Measurements from ENCODE around the gene FGD4. TPM values are rescaled to one million over a fixed set of nuclear protein-coding genes. Genes with fewer than 3 reads are reported as not detected.

Gene FGD4
- total RNA-seq, 1 donor from 2014 or later: 51.1 TPM

DNA sequence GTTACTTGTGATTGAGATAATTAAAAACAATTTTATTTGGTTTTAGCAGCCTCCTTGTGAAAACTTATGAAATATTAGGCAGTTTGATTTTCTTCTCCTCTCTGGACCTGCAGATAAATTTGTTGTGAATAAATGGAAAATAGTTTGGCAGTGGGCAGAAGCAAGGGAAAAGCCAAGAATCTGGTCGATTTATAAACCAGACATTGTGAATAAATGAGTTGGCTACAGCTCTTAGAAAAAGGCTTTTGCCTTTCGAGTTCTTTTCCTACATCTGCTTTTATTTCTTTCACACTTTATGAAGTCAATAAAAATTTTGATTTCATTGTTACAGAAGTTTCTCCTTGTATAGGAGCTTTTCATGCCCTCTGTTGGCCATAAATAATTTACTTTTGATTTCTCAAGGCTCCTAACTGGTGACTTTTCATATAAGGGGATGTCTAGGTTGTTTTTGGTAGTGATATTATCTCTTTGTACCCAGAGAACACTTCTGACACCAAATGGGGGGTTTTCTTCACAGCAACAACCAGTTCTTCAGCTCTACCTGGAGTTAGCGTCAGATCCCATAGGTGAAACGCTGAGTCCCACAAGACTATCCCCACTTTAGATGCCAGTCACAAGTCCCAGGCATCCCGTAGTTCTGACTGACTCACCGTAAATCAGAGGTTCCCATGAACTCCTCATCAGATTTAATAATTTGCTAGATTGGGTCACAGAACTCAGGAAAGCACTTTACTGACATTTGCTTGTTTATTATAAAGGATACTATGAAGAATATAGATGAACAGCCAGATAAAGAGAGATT is 143.3 kb downstream of the FGD4 start:
- Histone ChIP-seq H3K9me3 (ENCODE audit: control insufficient read depth in 3 of 3, low read length in 3 of 3) (no peaks in the 10 kb centered on the region), H3K27ac (ENCODE audit: low read depth, low read length) (peak overlapping the region; percentile 32), H3K4me1 (ENCODE audit: control insufficient read depth in 3 of 3, insufficient read depth in 3 of 3, low read length in 3 of 3) (peaks cover 7 to 33% (median 23%) of the 10 kb centered on the region in 3 donors), H3K36me3 (ENCODE audit: control insufficient read depth in 3 of 3, insufficient read depth in 3 of 3, low read length in 3 of 3) (no peaks in the 10 kb centered on the region), H3K27me3 (ENCODE audit: control insufficient read depth in 3 of 3, insufficient read depth in 3 of 3, low read length in 3 of 3) (no peaks in the 10 kb centered on the region), H3K9ac (ENCODE audit: low read depth in 1 of 3, low read length in 3 of 3) (no peak overlapping the region), H3K4me3 (ENCODE audit: low read length in 3 of 3) (peak overlapping the region in 1 of 3 donors; percentile 5)

DNA sequence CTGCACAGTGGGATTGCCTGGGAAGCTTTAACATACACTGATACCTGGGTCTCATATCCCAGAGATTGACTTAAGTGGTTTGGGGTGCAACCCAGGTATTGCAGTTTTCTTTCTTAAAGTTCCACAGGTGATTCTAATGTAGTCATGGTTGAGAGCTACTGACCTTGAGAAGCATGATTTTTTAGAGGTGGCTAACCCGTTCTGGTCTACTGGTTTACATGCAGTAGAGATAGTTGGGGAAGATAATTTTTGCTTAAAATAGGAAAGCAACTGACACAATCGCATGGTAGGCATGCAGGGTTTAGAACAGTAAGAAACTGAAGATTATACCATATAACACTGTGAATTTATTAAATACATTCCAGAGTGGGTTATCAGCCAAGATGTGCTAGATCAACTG is 145.5 kb downstream of the FGD4 start:
- H3K27me3 ChIP-seq (ENCODE audit: control insufficient read depth in 3 of 3, insufficient read depth in 3 of 3, low read length in 3 of 3): no peaks in the 10 kb centered on the region
- no peaks in the 10 kb centered on the region for H3K36me3 ChIP-seq (ENCODE audit: control insufficient read depth in 3 of 3, insufficient read depth in 3 of 3, low read length in 3 of 3)
- peaks cover 29 to 53% (median 40%) of the 10 kb centered on the region in 3 donors for H3K4me1 ChIP-seq (ENCODE audit: control insufficient read depth in 3 of 3, insufficient read depth in 3 of 3, low read length in 3 of 3)
- H3K4me3 ChIP-seq (ENCODE audit: low read length in 3 of 3): no peak overlapping the region
- no peak overlapping the region for H3K27ac ChIP-seq (ENCODE audit: low read depth, low read length)
- no peaks in the 10 kb centered on the region for H3K9me3 ChIP-seq (ENCODE audit: control insufficient read depth in 3 of 3, low read length in 3 of 3)
- no peak overlapping the region for H3K9ac ChIP-seq (ENCODE audit: low read depth in 1 of 3, low read length in 3 of 3)

DNA sequence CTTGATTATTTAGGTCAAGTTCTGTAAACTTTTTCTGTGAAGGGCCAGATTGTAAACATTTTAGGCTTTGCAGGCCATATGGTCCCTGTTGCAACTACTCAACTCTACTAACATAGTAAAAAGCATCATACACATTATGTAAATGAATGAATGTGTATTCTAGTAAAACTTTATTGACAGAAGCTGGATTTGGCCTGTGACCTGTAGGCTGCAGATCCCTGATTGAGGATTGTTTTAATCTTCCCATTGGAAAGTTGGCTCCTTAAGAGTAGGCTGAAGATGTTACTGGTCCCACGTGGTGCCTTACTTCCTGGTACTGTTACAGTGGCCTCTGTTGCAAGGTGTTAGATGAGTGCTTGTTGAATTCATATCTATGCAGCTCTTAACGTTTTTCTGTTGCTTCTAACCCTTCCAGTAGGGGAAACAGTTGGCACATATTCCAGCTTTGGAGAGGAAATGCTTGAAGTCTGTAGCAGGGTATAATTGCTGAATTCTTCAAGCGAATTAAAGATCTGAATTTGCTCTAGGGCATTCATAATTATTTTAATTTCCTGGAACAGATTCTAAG is 146.1 kb downstream of the FGD4 start:
- H3K4me3 ChIP-seq (ENCODE audit: low read length in 3 of 3): no peak overlapping the region
- no peak overlapping the region for H3K9ac ChIP-seq (ENCODE audit: low read depth in 1 of 3, low read length in 3 of 3)
- H3K27ac ChIP-seq (ENCODE audit: low read depth, low read length): peak overlapping the region; percentile 2
- H3K27me3 ChIP-seq (ENCODE audit: control insufficient read depth in 3 of 3, insufficient read depth in 3 of 3, low read length in 3 of 3): no peaks in the 10 kb centered on the region
- peaks cover 31 to 59% (median 41%) of the 10 kb centered on the region in 3 donors for H3K4me1 ChIP-seq (ENCODE audit: control insufficient read depth in 3 of 3, insufficient read depth in 3 of 3, low read length in 3 of 3)
- no peaks in the 10 kb centered on the region for H3K9me3 ChIP-seq (ENCODE audit: control insufficient read depth in 3 of 3, low read length in 3 of 3)
- H3K36me3 ChIP-seq (ENCODE audit: control insufficient read depth in 3 of 3, insufficient read depth in 3 of 3, low read length in 3 of 3): no peaks in the 10 kb centered on the region

DNA sequence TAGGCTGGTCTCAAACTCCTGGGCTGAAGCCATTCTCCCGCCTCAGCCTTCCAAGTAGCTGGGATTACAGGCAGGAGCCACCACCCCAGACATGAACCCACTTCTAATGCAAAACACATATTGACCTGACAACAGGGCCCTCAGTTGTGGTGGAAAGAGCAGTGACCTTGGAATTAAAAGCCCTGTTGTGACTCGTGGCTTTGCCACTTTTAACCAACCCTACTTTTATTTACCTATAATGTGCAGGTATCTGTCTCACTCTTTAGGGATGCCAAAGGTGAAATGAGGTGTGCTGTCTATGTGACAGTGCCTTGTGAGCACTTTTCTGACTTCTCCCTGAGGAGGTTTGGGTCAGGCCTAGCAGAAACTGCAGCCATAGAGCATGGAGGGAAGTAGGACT is 146.9 kb downstream of the FGD4 start:
- H3K9ac ChIP-seq (ENCODE audit: low read depth in 1 of 3, low read length in 3 of 3): no peak overlapping the region
- H3K27ac ChIP-seq (ENCODE audit: low read depth, low read length): peak overlapping the region; percentile 2
- peaks cover 36 to 66% (median 41%) of the 10 kb centered on the region in 3 donors for H3K4me1 ChIP-seq (ENCODE audit: control insufficient read depth in 3 of 3, insufficient read depth in 3 of 3, low read length in 3 of 3)

DNA sequence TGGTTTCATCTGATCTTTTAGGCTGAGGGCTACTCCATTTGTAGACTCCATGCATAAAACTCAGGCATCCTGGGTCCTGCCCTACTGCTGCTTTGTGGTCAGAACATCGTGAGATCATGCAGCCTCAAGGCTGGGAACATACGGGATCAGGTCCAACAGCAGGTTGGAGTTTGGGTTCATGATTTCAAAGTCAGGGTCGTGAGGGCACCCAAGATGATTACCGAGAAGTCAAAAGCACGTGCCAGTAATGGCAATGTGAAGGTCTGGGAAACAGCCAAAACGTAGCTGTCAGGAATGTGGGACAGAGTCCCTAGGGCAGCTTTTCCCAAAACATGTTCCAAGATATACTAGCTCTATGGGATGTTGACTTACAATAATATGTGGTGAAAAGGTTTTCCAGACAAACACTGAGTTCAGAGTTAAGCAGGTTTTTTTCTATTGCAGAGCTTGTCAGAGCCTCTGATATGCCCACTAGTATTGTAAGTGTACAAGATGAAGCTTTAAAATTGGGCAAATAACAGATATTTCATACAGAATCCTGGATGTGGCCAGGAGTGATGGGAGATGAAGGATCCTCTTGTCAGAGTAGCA is 149.4 kb downstream of the FGD4 start:
- peak overlapping the region; percentile 26 to 70 (median 60) for H3K9ac ChIP-seq (ENCODE audit: low read depth in 1 of 3, low read length in 3 of 3)
- peaks cover 30 to 56% (median 34%) of the 10 kb centered on the region in 3 donors for H3K4me1 ChIP-seq (ENCODE audit: control insufficient read depth in 3 of 3, insufficient read depth in 3 of 3, low read length in 3 of 3)
- H3K27ac ChIP-seq (ENCODE audit: low read depth, low read length): peak overlapping the region; percentile 83
- H3K36me3 ChIP-seq (ENCODE audit: control insufficient read depth in 3 of 3, insufficient read depth in 3 of 3, low read length in 3 of 3): no peaks in the 10 kb centered on the region
- H3K4me3 ChIP-seq (ENCODE audit: low read length in 3 of 3): peak overlapping the region in 2 of 3 donors; percentile 25 to 49
- no peaks in the 10 kb centered on the region for H3K27me3 ChIP-seq (ENCODE audit: control insufficient read depth in 3 of 3, insufficient read depth in 3 of 3, low read length in 3 of 3)
- H3K9me3 ChIP-seq (ENCODE audit: control insufficient read depth in 3 of 3, low read length in 3 of 3): no peaks in the 10 kb centered on the region

More for the DNA sequence above, 146.9 kb downstream of the FGD4 start:
- H3K9me3 ChIP-seq (ENCODE audit: control insufficient read depth in 3 of 3, low read length in 3 of 3): no peaks in the 10 kb centered on the region
- H3K4me3 ChIP-seq (ENCODE audit: low read length in 3 of 3): no peak overlapping the region
- H3K27me3 ChIP-seq (ENCODE audit: control insufficient read depth in 3 of 3, insufficient read depth in 3 of 3, low read length in 3 of 3): no peaks in the 10 kb centered on the region
- H3K36me3 ChIP-seq (ENCODE audit: control insufficient read depth in 3 of 3, insufficient read depth in 3 of 3, low read length in 3 of 3): no peaks in the 10 kb centered on the region

DNA sequence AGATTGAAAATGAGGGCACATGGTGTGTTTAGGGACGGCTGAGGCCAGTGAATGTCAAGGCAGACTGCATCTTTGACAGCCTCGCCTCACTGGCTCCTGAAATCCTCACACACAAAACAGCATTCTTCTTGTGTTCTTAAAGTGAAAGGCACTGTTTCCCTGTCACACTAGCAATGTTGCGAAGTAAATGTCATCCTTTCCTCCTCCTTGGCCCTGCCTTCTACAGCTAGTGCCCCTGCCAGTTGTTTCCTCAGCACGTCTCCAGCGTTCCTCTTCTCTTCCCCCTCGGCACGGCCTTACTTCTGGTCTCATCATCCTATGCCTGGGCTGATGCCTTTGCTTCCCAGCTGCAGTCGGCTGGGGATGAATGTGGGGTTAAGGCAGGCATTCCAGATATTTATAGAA is 150.3 kb downstream of the FGD4 start:
- H3K27ac ChIP-seq (ENCODE audit: low read depth, low read length): peak overlapping the region; percentile 83
- peak overlapping the region; percentile 44 to 61 (median 49) for H3K4me3 ChIP-seq (ENCODE audit: low read length in 3 of 3)
- H3K9me3 ChIP-seq (ENCODE audit: control insufficient read depth in 3 of 3, low read length in 3 of 3): no peaks in the 10 kb centered on the region
- H3K36me3 ChIP-seq (ENCODE audit: control insufficient read depth in 3 of 3, insufficient read depth in 3 of 3, low read length in 3 of 3): no peaks in the 10 kb centered on the region
- peak overlapping the region in 2 of 3 donors; percentile 10 to 70 for H3K9ac ChIP-seq (ENCODE audit: low read depth in 1 of 3, low read length in 3 of 3)
- peaks cover 30 to 56% (median 34%) of the 10 kb centered on the region in 3 donors for H3K4me1 ChIP-seq (ENCODE audit: control insufficient read depth in 3 of 3, insufficient read depth in 3 of 3, low read length in 3 of 3)
- H3K27me3 ChIP-seq (ENCODE audit: control insufficient read depth in 3 of 3, insufficient read depth in 3 of 3, low read length in 3 of 3): no peaks in the 10 kb centered on the region

DNA sequence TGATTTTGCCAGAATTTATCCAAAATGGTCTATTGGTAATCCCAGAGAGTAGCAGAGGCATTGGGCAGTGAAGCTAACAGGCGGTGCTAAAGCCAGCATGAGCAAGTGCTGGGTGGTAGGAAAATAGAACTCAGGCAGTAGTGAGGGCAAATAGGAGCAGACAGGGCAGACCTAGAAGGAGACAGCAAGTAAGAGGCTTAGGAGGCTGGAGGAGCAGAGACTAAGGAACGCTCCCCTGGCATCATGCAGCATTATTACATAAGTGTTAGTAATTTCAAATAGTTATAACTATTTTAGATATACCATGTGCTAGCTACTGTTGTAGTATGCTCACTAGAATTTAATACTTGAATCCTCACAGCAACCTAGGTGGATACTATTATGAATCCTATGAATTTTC is 151.7 kb downstream of the FGD4 start:
- Histone ChIP-seq H3K9me3 (ENCODE audit: control insufficient read depth in 3 of 3, low read length in 3 of 3) (no peaks in the 10 kb centered on the region), H3K4me3 (ENCODE audit: low read length in 3 of 3) (no peak overlapping the region), H3K4me1 (ENCODE audit: control insufficient read depth in 3 of 3, insufficient read depth in 3 of 3, low read length in 3 of 3) (peaks cover 23 to 50% (median 30%) of the 10 kb centered on the region in 3 donors), H3K9ac (ENCODE audit: low read depth in 1 of 3, low read length in 3 of 3) (no peak overlapping the region), H3K27me3 (ENCODE audit: control insufficient read depth in 3 of 3, insufficient read depth in 3 of 3, low read length in 3 of 3) (no peaks in the 10 kb centered on the region), H3K36me3 (ENCODE audit: control insufficient read depth in 3 of 3, insufficient read depth in 3 of 3, low read length in 3 of 3) (no peaks in the 10 kb centered on the region), H3K27ac (ENCODE audit: low read depth, low read length) (no peak overlapping the region)

DNA sequence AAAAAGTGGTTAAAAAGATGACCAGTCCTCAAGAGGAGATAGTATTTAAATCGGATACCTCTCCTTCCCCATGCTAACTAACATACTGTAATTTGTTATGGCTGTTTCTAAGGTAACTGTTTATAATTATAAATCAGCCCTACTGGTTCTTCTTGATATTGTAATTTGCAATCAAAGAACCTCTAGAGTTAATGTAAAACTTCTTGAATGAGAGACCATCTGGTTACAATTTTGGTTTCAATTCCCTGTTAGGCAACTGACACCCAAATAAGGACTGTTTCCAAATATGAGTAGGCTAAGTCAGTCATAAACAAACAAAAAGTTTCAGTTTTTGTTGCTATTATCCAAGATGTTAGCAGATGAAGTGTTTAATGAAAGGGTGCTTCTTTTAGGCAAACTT is 159.5 kb downstream of the FGD4 start:
- Histone ChIP-seq H3K9ac (ENCODE audit: low read depth in 1 of 3, low read length in 3 of 3) (no peak overlapping the region), H3K27ac (ENCODE audit: low read depth, low read length) (peak overlapping the region; percentile 48), H3K27me3 (ENCODE audit: control insufficient read depth in 3 of 3, insufficient read depth in 3 of 3, low read length in 3 of 3) (no peaks in the 10 kb centered on the region), H3K4me3 (ENCODE audit: low read length in 3 of 3) (no peak overlapping the region), H3K4me1 (ENCODE audit: control insufficient read depth in 3 of 3, insufficient read depth in 3 of 3, low read length in 3 of 3) (peaks cover 20 to 28% (median 20%) of the 10 kb centered on the region in 3 donors), H3K36me3 (ENCODE audit: control insufficient read depth in 3 of 3, insufficient read depth in 3 of 3, low read length in 3 of 3) (no peaks in the 10 kb centered on the region), H3K9me3 (ENCODE audit: control insufficient read depth in 3 of 3, low read length in 3 of 3) (no peaks in the 10 kb centered on the region)

DNA sequence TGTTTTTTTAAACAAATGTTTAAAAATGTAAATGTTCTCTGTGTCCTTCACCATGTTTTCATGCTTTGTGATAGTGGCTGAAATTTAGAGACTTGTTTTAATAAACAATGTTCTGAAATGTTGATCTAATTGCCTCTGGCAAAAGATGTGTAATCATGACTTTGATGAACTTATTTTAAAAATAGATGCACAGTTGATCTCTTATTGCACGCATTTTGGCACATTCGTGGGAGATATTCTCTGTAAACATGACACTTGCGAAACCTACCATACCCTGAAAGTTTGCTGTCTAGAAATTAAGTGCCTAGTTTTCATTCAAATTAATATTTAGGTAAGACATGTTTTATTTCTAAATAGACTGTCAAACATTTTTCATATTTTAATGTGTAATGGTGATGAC is 160.1 kb downstream of the FGD4 start:
- Histone ChIP-seq H3K4me3 (ENCODE audit: low read length in 3 of 3) (no peak overlapping the region), H3K9ac (ENCODE audit: low read depth in 1 of 3, low read length in 3 of 3) (peak overlapping the region in 1 of 3 donors; percentile 24), H3K27me3 (ENCODE audit: control insufficient read depth in 3 of 3, insufficient read depth in 3 of 3, low read length in 3 of 3) (no peaks in the 10 kb centered on the region), H3K9me3 (ENCODE audit: control insufficient read depth in 3 of 3, low read length in 3 of 3) (no peaks in the 10 kb centered on the region), H3K27ac (ENCODE audit: low read depth, low read length) (peak overlapping the region; percentile 48), H3K36me3 (ENCODE audit: control insufficient read depth in 3 of 3, insufficient read depth in 3 of 3, low read length in 3 of 3) (peaks cover 0 to 2% (median 0%) of the 10 kb centered on the region in 3 donors), H3K4me1 (ENCODE audit: control insufficient read depth in 3 of 3, insufficient read depth in 3 of 3, low read length in 3 of 3) (peaks cover 20 to 28% (median 20%) of the 10 kb centered on the region in 3 donors)

DNA sequence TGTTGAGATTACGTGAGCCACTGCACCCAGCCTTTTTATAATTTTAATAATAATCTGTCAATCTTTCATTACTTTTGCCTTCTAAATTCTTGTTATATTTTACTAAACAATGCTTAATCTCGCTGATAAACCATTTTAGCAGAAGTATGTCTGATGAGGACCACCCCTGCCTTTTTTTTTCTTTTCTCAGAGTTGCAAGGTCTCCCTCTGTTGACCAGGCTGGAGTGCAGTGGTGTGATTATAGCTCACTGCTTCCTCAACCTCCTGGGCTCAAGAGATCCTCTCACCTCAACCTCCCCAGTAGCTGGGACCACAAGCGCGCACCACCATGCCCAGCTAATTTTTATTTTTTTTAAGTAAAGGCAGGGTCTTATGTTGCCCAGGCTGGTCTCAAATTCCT is 161.2 kb downstream of the FGD4 start:
- Histone ChIP-seq H3K4me3 (ENCODE audit: low read length in 3 of 3) (no peak overlapping the region), H3K4me1 (ENCODE audit: control insufficient read depth in 3 of 3, insufficient read depth in 3 of 3, low read length in 3 of 3) (peaks cover 20 to 28% (median 20%) of the 10 kb centered on the region in 3 donors), H3K27ac (ENCODE audit: low read depth, low read length) (no peak overlapping the region), H3K9ac (ENCODE audit: low read depth in 1 of 3, low read length in 3 of 3) (no peak overlapping the region), H3K36me3 (ENCODE audit: control insufficient read depth in 3 of 3, insufficient read depth in 3 of 3, low read length in 3 of 3) (peaks cover 0 to 5% (median 0%) of the 10 kb centered on the region in 3 donors), H3K9me3 (ENCODE audit: control insufficient read depth in 3 of 3, low read length in 3 of 3) (no peaks in the 10 kb centered on the region), H3K27me3 (ENCODE audit: control insufficient read depth in 3 of 3, insufficient read depth in 3 of 3, low read length in 3 of 3) (no peaks in the 10 kb centered on the region)

Data from skeletal muscle tissue (tissue), 4 donors.